NCI-H345 treated with DMSO at 0.1 percent for 48 hours (cell line): Measurements from ENCODE around the gene OVOL3.
A peak's percentile ranks its signal among the peaks of the same experiment; 100 is the strongest.
"Not testable (repeated sequence)": the region's sequence is repeated elsewhere in the genome, so short reads cannot be mapped to it uniquely, and the experiment has no call there.

Experiments
- DNase-seq: peaks from one replicate; lab custom pipeline; 2025; ENCODE audit not compliant: unreplicated experiment; lab: John Stamatoyannopoulos, UW

Gene OVOL3

DNA sequence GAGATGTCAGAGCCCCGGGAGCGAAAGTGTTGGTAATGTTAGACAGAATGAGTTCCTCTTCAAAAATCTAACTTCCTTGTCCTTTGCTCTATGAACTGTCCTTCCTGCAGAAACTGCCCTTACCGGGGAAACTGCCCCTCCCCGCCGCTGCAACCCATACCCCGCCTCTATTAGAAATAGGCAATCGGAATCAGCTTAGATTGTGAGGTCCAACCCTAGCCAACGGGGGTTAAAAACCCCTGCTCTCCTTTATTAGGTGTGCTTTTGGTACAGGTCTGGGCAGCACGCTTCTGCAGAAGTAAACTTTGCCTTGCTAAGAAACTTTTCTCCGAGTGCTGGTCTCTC lies 17.4 kb downstream of the OVOL3 start:
- DNase-seq = peak; percentile 46

GRCh38 chr19:36131221-36131620 lies 20.3 kb downstream of the OVOL3 start:
- DNase-seq = not testable (repeated sequence)

DNA sequence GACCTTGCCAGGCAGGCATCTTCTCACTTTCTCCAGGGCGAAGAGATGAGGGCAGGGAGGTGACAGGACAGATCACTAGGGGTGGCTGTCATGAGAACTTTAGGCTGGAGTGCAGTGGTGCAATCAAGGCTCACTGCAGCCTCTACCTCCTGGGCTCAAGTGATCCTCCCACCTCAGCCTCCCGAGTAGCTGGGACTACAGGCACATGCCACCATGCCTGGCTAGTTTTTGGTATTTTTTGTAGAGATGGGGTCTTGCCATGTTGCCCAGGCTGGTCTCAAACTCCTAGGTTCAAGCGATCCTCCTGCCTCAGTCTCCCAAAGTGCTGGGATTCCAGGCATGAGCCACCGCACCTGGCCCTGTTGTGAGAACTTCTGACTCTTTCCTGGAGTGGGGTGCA lies 23.9 kb downstream of the OVOL3 start:
- DNase-seq = not testable (repeated sequence)

DNA sequence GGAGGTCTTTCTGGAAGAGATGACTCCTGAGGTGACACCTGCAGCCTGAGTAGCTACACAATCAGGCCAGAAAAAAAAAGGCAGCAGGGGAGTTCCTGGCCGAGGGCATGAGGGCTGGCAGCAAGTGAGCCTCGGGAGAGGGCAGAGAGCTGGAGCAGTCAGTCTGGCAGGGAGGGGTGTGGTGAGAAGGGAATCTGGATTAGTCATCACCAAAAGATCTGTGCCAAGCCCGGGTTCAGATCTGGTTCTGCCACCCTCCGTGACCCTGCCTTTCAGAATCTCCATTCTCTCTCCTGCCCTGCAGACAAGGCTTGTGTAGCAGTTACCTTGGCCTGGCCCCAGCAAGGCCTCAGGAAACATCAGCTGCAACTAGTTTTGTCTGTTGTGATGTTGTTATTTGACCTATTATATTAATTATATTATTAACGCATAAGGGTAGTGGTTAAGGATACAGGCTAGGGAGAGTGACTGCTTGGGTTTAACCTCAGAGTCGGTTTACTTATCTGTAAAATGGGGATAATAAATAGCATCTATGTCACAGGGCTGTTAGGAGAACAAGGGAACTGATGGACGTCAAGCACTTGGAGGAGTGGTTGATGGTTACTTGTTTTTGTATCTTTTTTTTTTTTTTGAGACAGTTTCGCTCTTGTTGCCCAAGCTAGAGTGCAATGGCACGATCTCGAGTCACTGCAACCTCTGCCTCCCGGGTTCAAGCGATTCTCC lies 26.2 kb downstream of the OVOL3 start:
- peak; percentile 93 for DNase-seq

- no peak for DNase-seq
Measured at GRCh38 chr19:36139120-36139472, 28.2 kb downstream of the OVOL3 start.

DNA sequence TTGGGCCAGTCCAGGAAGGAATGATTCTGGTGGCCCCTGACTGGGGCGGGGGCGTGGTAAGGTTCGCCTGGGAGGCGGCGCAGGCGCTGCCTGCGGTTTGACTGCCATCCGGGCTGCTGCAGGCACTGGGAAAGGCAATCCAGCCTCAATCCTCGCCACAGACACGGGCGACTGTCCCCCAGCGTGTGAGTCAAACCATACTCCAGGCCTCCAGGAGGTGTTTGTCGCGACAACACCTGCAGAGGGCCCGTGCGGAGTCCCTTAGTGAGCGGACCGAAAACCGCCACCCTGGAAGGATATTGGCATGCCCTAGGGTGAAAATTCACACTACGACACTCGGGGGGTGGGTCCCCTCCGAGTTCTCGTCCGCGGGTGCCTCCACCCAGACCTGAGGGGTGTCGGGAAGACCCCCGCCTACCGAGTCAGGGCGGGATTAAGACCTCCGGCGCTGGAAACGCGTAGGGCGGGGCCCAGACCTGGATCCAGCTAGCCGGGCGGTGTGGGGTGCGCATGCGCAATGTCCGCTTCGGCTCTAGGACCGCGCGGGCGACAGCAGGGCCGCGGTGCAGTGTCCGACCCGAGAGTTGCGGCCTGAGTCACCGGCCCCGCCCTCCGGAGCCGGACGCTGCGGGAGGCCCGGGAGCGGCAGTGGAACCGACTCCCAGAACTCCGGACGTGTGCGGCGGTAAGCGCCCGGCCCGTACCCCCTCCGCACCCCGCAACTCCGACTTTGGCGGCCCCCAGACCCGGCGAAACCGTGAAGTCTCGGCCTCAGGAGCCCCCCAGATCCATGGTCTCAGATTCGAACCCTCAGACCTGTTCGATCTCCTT lies 28.7 kb downstream of the OVOL3 start, which contains the start of gene CAPNS1:
Gene CAPNS1 (plus strand): TSS at position 594 of the 831 bp plus-strand sequence. CDS start 946 bp downstream, outside the sequence.
- peak; percentile 99 for DNase-seq

DNA sequence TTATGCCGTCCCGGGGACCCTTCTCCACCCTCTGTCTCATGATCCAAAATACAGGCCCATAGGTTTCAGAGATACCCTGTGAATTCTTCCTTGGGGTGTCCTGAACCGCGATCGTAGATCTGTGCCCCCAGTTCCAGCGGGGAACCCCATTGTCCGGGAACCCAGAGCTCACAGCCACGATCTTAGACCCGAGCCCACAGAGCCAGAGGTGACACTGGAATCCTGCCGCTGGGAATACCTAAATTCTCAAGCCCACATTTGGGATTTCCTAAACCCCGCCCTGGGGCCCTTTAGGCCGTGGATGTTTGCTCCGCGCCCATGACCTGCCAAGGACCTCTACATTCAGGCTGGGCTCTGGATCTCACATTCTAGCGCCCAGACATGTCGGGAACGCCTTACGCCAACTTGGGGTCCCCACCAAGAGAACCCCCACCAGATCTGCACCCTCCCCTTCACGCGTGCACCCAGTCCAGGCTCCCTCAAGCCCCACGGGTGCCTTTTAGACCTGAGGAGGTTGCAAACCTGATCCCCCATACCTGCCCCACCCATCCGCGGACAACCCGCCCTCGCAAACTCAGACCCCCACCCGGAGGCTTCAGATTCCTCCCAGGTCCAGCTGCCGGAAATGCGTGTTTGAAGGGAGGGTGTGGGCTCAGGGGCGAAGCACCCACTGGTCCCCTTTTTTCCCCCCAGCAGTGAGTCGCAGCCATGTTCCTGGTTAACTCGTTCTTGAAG lies 29.5 kb downstream of the OVOL3 start:
- peak; percentile 95 for DNase-seq

DNA sequence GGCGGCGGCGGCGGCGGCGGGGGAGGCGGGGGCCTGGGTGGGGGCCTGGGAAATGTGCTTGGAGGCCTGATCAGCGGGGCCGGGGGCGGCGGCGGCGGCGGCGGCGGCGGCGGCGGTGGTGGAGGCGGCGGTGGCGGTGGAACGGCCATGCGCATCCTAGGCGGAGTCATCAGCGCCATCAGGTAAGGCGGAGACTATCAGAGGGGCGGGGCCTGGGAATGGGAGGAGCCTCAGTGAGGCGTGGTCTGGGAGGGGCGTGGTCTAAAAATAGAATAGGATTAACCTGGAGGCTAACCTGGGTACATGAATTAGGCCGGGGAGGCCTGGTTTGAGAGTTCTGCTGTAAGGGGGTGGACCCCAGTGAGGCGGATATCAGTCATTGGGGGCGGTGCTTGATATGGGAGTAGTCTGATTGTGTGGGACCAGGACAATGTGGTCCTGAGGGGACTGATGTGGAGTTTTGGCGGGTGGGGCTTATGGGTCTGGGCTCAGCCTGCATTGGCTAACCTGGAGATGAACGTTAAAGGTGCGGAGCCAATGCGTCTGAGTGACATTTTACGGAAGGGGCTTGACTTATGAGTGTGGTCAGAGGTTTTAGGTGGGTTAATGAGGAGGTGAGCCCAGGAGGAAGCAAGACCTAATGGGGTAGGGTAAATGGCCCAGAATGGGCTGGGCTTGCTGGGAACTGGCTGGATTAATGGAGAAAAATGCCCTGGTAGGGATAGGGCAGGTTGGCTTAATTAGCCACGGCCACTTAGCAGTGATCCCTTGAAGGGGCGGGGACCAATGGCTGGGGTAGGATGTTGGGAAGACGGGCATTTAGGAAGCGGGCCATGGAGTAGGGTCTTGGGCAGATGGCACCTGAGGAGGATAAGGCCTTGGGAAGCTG lies 30.3 kb downstream of the OVOL3 start:
- peak; percentile 95 for DNase-seq

DNA sequence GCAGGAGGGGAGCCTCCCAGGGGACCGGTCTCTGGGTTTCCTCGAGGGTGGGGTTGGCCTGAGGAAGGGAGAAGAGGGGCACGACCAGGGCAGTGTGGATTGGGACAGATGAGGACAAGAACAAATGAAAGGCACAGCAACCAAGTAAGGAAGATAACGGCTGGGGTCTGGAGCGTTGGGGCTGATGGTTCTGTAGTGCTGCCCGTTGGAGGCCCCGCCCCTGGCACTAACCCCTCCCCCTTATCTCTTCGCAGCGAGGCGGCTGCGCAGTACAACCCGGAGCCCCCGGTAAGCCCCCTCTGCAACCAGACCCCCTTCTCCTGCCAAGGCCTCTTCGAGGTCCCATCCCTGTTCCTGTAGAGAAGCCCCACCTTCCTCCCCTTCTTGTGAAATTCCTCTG lies 31.1 kb downstream of the OVOL3 start:
- no peak for DNase-seq

GRCh38 chr19:36142496-36142895 lies 31.6 kb downstream of the OVOL3 start:
- DNase-seq = no peak

GRCh38 chr19:36144624-36145023 lies 33.7 kb downstream of the OVOL3 start:
- DNase-seq = no peak

DNA sequence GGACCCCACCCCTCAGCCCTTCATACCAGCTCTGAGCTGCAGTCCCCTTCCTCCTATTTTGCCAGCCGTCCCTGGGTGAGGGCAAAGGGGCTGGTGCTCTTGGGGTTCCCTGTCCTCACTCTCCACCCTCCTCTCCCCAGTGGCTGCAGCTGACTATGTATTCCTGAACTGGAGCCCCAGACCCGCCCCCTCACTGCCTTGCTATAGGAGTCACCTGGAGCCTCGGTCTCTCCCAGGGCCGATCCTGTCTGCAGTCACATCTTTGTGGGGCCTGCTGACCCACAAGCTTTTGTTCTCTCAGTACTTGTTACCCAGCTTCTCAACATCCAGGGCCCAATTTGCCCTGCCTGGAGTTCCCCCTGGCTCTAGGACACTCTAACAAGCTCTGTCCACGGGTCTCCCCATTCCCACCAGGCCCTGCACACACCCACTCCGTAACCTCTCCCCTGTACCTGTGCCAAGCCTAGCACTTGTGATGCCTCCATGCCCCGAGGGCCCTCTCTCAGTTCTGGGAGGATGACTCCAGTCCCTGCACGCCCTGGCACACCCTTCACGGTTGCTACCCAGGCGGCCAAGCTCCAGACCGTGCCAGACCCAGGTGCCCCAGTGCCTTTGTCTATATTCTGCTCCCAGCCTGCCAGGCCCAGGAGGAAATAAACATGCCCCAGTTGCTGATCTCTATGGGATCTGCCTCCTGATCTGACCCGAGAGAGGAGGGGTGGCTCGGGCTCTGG lies 38.9 kb downstream of the OVOL3 start:
- no peak for DNase-seq

GRCh38 chr19:36150586-36150985 lies 39.6 kb downstream of the OVOL3 start:
- no peak for DNase-seq

DNA sequence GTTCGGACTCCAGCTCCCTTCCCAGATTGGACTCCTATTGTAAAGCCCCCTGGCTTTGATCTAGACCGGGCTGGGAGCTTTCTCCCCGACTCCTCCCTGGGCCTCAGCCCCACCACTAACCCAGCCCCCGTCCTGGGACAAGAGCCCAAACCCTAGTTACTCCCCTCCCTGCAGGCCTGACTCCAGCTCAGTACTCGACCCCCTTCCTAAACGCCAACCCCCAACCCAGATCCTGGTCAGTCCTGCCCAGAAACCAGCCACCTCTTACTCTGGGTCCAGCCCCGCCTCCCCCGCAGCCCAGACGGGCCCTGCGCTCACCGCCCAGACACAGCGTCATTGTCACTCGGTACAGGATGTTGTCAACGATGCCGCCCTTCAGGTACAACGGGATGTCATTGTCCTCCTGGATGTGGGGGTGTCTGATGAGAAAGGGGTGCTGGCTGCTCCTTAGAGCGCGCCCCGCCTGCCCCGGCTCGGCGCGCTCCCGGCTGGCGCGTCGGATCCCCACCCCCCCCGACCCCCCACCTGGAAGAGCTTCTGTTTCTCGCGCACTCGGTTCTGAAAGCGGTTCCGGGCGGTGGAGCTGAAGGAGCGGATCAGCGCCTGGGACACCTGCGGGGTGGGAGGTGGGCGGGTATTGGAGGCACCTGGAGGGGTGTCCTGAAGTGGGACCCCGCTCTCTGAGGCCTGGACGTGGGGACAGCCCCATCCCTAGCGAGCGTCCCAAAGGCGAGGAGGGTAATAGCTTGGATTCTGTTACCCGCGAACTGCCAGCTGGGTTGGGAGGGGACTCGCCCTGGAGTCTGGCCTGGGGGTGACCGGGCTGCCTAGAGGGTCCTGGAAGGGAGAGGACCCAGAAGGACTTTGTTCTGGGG lies 40.4 kb downstream of the OVOL3 start:
- no peak for DNase-seq

GRCh38 chr19:36152019-36152351 lies 41.0 kb downstream of the OVOL3 start:
- DNase-seq = no peak

GRCh38 chr19:36152352-36153091 lies 41.6 kb downstream of the OVOL3 start, which contains the start of gene COX7A1:
COX7A1 (minus strand) TSS chr19:36152447; CDS start chr19:36152407, 40 bp downstream.
- DNase-seq = no peak

DNA sequence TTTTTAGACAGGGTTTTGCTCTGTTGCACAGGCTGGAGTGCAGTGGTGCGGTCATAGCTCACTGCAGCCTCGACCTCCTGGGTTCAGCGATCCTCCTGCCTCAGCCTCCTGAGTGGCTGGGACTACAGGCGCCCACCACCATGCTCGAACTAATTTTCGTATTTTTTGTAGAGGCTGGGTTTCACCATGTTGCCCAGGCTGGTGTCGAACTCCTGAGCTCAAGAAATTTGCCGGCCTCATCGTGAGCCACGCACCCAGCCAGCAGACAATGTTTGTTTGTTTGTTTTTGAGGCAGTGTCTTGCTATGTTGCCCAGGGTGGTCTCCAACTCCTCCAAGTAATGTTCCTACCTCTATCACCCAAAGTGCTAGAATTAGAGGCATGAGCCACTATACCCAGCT lies 42.2 kb downstream of the OVOL3 start:
- no peak for DNase-seq

DNA sequence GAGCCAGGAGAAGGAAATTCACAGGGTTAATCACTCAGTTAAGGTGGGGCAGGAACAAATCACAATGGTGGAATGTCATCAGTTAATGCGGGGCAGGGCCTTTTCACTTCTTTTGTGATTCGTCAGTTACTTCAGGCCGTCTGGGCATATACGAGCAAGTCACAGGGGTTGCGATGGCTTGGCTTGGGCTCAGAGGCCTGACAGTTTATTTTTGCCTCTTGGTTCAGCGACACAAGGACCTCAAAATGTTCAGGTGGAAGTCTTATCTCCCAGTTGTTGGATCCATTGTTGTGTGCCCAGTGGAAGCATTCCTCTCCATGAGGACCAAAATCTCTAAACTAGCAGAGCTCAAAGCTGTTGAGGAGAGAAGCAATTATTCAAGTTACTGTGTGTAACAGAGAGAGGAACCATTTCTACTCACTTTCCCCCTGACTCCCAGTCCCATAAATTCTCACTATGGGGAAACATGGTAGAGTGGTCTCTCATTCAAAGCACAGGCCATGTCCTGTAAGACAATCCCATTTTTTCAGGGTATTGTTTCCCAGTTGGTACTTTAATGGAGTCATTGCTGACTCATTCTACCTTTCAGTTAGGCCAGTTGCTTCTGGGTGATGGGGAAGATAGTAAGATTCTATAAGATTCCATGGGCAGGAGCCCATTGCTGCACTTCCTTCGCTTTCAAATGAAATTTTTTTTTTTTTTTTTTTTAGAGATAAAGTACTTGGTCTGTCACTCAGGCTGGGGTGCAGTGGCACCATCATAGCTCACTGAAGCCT lies 50.1 kb downstream of the OVOL3 start:
- DNase-seq = no peak
